HG03565 (cell line): Measurements from ENCODE around the gene RUNDC1.
"Not testable (repeated sequence)": the region's sequence is repeated elsewhere in the genome, so short reads cannot be mapped to it uniquely, and the experiment has no call there.

Experiments
- ATAC-seq: cut with Tn5 transposase; IDR thresholded peaks from one replicate; pipeline ENCODE4 v1.9.1; 2021; ENCODE audit warnings: mild to moderate bottlenecking, moderate library complexity; ENCODE audit not compliant: unreplicated experiment

Gene RUNDC1

GRCh38 chr17:42980274-42980765 is at the start of gene RUNDC1:
RUNDC1 (plus strand) TSS chr17:42980565; CDS start chr17:42980577, 12 bp downstream.
- ATAC-seq: peak; percentile 42

DNA sequence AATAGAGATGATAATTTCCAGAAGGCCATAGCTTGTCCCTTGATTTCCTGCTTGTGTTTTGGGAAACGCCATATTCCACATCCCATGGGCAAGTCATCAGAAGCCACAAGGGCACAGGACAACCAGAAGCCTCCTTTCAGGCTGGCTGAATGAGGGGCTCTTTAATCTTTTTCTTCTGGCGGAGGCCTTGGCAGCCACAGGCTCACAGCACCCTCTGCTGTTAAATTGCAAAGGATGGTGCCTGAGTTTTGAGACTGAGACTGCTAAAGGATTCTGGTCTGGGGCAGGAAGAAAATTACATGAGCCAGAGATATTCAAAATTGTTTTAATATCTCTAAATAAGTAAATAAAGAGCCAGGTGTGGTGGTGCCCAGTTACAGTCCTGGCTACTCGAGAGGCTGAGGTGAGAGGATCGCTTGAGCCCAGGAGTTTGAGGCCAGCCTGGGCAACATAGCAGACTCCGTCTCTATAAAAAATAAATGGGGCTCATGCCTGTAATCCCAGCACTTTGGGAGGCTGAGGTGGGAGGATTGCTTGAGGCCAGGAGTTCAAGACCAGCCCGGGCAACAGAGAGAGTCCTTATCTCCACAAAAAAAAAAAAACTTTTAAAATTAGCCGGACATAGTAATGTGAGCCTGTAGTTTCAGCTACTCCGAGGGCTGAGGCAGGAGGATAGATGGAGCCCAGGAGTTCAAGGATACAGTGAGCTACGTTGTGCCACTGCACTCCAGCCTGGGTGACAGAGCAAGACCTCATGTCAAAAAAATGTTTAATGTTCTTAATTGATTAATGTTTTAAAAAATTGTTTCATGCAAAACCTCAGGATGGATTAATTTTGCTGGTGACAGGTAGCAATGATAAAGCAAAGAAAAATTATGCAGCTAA is 42.4 kb upstream of the RUNDC1 start:
- no peak for ATAC-seq

GRCh38 chr17:42944211-42944610 is 36.2 kb upstream of the RUNDC1 start:
- no peak for ATAC-seq

DNA sequence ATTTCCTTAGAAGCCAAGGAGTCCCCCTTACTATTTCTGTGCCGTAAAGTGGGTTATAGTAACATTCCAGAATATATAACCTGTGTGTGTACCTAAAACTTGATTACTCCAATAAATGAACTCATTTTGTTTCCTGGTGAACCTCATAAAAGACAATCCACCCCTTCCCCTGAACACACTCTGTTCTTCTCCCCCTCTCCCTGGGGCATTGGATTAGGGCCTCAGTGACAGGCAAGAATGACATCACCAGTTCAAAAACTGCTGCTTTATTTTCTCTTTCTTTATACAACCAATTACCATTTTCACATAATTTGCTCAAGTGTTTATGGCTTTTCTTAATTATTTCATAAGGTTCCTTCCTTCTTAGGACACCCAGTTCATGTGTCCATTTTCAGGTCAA is 33.6 kb upstream of the RUNDC1 start:
- ATAC-seq: no peak

GRCh38 chr17:42950044-42950783 is 30.2 kb upstream of the RUNDC1 start:
- ATAC-seq: no peak

DNA sequence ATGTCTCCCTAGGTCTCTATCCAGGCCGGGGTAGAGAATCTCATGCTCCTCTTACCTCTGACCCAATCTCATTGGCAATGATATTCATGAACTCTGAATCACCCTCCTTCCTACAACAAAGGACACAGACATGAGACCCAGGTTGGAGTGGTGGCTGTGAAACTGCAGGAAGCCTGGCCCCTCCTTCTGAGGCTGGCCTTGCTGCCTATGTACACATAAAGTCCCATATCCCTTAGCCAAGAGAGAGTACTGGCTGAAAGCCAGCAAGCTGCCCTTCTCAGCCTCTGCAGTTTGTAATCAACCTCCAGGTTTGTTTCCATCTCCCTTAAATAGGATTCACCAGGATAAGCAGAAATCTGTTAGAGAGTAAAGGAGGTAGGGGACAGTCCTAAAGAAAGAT is 26.7 kb upstream of the RUNDC1 start:
- ATAC-seq: no peak

- peak; percentile 80 for ATAC-seq
Measured at GRCh38 chr17:42964161-42964932, 16.0 kb upstream of the RUNDC1 start, which contains the start of gene AARSD1. AARSD1 (minus strand) TSS chr17:42964454; CDS start chr17:42964440, 14 bp downstream.

DNA sequence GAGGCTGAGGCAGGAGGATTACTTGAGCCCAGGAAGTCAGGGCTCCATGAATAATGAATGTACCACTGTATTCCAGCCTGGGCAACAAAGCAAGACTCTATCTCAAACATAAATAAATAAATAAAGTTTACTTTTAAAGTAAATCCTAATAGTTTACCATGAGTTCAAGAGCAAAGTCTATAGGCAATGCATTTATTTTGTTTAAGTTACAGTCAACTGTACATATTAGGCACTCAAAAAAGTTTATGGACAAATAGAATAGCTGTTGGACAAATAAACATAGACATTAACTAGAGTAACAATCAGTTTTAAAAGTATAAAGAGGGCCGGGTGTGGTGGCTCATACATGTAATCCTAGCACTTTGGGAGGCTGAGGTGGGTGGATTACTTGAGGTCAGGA is 12.4 kb upstream of the RUNDC1 start:
- no peak for ATAC-seq

GRCh38 chr17:42969001-42969581 is 11.3 kb upstream of the RUNDC1 start:
- ATAC-seq: no peak

- no peak for ATAC-seq
Measured at GRCh38 chr17:42971589-42971988, 8.8 kb upstream of the RUNDC1 start.

GRCh38 chr17:42973323-42973722 is 7.0 kb upstream of the RUNDC1 start:
- ATAC-seq: not testable (repeated sequence)

DNA sequence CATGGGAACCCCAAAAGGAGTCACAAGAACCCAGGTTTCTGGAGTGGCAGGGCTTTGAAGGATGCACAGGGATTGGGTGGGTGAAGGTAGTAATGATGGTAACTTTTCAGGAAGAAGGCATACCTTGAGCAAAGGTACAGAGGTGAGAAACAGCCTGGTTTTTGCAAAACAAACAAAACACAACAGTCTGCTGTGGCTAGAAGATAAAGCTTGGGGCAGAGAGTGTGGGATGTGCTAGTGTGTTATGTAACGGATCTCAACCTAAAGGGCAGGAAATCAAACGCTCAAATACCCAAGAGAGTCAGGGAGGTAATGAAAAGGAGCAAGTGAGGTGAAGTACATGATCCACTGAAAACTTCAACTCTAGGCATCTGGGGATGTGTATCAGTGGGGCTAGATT is 5.1 kb upstream of the RUNDC1 start:
- ATAC-seq: no peak

GRCh38 chr17:42975701-42976100 is 4.7 kb upstream of the RUNDC1 start:
- not testable (repeated sequence) for ATAC-seq

DNA sequence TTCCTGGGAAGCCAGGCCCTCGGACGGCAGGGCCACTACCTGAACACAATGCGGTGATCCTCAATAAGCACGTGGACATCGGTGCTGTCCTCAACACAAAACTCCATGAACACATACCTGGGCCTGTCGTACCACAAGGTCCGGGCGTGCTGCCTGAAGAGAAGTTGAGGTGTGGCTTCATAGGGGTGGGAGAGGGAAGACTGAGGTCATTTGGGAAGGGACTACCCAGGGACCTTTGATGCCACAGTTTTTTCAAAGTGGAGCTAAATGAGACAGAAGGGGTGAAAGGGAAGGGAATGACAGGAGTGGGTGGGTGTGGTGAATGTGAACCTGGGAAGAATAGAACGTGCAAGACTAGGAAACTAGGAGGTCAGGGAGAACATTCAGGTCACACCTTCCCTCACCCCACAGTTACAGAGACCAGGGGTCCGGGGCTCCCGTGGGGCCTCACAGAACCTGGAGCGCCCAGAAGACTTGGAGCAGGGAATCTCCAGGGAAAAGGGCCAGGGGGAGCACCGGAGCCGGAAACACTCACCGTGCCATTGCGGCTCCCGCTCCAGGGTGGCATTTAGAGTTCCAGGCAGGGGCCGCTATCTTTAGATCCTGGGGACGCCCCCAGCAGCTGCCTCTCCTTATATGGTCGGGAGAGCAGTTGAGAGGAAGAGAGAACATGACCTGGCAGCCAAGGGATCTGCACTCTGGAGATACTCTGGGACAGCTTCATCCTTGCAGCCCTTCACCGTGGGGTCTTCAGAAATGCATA is 673 bp upstream of the RUNDC1 start, which contains the start of gene PTGES3L:
TSS of gene PTGES3L (minus strand) at position 570 of the 763 bp plus-strand sequence. CDS start at position 543, 27 bp downstream.
- ATAC-seq: peak; percentile 27

DNA sequence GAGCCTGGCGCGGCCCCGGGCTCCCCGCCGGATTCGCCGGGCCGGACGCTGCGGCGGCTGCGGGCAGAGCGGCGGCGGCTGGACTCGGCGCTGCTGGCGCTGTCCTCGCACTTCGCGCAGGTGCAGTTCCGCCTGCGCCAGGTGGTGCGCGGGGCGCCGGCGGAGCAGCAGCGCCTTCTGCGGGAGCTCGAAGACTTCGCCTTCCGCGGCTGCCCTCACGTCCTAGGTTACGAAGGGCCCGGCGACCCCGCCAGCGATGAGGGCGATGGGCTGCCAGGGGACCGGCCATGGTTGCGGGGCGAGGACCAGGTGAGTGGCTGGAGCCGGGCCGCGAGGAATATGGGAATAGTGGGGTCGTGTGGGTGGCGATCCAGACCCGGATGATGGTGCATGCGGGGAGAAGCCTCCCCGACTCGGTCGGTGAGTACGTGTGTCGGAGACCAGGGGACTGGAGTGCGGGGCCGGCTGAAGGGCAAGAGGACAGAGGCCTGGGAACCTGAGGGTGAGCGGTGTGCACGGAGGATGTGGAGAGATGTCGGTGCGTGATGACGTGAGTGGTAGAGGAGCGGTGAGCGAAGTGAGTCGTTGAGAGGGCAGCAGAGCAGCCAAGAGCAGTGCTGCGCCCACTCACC is 517 bp downstream of the RUNDC1 start:
- ATAC-seq: peak; percentile 29

DNA sequence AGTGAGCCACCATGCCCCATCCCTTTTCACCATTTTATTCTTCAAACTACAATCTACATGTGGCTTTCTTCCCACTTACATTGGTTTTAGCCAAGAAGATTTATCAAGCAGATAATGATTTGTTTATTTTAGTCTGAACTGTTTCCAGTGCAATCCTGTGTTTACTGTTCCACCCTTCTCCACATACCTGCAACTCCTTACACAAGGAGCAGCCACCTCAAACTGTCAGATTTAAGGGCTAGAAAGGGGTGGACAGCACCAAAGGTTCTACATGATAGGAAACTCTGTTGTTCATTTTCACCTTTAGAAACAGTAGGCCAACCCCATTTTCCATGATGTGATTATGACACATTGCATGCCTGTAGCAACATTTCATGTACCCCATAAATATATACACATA is 1.9 kb downstream of the RUNDC1 start:
- no peak for ATAC-seq

DNA sequence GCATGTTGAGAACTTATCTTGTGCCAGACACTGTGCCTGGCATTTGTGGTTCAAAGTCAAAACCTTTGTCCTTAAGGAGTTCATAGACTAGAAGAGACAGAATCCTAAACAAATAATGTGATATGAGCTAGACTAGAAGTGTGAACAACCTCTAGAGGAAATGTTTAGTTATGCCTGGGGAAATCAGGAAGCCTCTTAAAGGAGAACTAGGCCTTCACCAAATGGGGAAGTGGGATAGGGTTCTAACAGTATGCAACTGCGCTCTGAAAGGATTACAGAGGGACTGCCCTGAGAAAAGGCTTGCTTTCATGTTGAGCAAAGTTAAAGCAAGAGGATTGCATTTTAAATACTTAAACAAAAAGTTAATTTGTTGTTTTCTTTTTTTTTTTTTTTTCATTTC is 4.9 kb downstream of the RUNDC1 start:
- ATAC-seq: peak; percentile 40

DNA sequence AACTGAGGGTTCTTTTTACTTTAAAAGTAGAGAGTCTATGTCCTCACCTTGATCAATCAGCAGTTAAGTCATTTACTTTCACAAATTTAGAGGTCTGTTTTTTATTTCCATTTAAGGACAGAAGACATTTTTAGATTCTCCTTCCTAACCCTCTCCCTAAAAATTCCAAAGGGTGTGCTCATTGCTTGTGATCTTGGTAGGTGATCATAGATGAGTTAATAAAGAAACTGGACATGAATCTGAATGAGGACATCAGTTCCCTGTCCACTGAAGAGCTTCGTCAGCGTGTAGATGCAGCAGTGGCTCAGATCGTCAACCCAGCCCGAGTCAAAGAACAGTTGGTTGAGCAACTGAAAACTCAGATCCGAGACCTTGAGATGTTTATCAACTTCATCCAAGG is 8.8 kb downstream of the RUNDC1 start:
- no peak for ATAC-seq
